Muscle of arm (tissue), 12 donors: Measurements from ENCODE around the gene TM7SF2. TPM values are rescaled to one million over a fixed set of nuclear protein-coding genes. Genes with fewer than 3 reads are reported as not detected.
A peak's percentile ranks its signal among the peaks of the same experiment; 100 is the strongest.

ENCODE experiments used
- DNase-seq: peaks from one replicate; pipeline ENCODE4 v3.0.0-alpha.2; 2013
- polyA plus RNA-seq, 12 donors: library from polyadenylated mRNA; unstranded; fragments of 120-200 nt; gene quantifications; one replicate each; pipeline ENCODE4 v1.2.1, GENCODE V29; 2013; ENCODE audit not compliant: insufficient read length in 12 of 12

Gene TM7SF2
- polyA plus RNA-seq, 12 donors: 6.1 to 59.2 (median 11.3) TPM; not detected in 1

DNA sequence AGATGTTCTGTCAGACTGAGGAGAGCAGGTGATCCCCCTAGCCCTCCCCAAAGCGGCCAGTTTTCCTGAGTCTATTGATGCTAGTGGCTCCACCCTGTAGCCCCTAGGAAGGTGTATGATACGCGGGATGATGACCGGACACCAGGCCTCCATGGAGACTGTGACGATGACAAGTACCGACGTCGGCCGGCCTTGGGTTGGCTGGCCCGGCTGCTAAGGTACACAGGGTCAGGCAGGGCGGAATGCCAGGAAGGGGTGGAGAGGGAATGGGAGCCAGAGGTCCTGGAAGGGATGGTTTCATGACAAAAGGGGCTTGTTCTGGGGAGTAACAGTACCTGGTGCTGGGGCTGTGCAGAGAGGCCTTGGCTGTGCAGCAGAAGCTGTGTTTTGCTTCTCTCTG, 24.5 kb upstream of the TM7SF2 start:
- DNase-seq: no peak

DNA sequence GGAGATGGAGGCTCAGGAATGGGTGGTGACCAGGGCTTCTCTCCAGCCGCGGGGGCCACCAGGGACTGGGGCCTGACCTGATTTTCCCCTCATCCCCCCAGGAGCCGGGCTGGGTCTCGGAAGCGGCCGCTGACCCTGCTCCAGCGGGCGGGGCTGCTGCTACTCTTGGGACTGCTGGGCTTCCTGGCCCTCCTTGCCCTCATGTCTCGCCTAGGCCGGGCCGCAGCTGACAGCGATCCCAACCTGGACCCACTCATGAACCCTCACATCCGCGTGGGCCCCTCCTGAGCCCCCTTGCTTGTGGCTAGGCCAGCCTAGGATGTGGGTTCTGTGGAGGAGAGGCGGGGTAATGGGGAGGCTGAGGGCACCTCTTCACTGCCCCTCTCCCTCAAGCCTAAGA, 23.8 kb upstream of the TM7SF2 start:
- DNase-seq: no peak

DNA sequence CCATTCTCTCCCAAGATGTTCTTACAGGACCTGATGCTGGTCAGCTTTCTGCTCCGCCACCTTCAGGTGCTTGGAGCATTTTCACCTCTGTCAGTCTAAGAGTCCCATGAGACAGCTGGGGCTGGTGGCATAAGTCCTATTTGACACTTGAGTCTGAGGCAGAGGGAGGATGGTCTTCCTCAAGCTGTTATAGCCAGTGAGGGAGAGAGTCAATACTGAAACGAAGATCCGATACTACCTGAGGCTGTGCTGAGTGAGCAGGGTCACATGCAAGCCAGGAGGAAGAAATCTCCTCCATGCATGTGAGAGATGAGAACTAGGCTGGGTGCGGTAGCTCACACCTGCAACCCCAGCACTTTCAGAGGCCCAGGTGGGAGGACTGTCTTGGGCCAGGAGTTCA, 22.1 kb upstream of the TM7SF2 start:
- no peak for DNase-seq

DNA sequence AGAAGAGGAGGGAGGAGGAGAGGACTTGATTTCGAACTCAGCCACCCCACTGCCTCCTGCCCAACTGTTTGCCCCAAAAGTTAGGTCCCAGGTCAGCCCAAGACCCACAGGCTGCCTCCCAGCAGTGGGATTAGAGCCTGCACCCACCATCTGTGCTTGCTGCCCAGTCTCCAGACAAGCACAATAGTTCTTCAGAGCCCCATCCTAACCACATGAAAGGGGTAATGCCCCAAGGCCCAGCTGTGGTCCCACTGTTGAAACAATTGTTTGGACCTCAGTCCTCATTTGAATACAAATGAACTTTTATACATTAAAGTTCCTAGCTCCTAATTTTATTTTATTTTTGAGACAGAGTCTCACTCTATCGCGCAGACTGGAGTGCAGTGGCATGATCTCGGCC, 21.0 kb upstream of the TM7SF2 start:
- no peak for DNase-seq

DNA sequence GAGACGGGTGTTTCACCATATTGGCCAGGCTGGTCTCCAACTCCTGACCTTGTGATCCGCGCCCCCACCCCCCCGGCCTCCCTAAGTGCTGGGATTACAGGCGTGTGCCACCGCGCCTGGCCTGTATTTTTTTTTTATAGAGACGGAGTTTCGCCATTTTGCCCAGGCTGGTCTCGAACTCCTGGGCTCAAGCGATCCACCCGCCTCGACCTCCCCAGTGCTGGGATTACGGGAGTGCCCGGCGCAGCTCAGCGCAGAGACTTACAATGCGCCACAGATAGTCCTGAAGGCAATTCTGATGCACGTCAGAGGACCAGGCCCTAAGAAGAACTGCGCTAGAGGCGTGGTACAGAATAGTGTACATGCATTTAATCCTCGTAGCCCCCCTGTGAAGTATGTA, 16.2 kb upstream of the TM7SF2 start:
- DNase-seq: no peak

DNA sequence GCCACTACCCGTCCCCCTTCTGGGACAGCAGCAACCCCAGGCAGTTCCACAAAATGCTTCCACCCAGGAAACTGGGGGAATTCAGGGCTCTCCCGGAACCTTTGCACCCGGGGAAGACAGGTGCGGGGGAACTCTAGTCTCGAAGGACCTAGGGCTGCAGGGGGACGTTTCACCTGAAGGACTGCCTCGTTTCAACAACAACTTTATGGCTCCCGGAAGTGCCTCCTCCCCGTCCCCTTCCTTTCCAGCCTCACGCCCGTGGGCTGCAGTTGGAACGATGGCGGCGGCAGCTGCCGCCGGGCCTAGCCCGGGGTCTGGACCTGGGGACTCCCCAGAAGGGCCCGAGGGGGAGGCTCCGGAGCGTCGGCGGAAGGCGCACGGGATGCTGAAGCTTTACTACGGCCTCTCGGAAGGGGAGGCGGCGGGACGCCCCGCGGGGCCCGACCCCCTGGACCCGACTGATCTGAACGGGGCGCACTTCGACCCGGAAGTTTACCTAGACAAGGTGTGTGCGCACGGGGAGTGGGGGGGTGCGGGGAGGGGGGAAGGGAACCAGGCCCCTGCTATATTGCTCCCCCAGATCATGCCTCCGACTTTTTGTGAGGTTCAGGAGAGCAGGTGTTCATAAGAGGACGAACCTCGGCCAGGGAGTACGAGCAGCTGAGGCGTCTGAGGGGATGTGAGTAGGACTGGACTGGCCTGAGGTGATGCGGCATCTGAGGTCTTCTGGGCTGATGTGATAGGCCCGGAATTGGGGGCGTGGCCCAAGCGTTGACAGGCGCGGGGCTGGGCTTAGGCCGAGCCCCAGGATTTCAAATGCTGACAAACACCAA, 15.5 kb upstream of the TM7SF2 start, which contains the start of gene VPS51:
Gene VPS51, plus strand, starts transcription at position 241 of the 833 bp plus-strand sequence. Its CDS starts 37 bp downstream, at position 278.
- peak; percentile 91 for DNase-seq

DNA sequence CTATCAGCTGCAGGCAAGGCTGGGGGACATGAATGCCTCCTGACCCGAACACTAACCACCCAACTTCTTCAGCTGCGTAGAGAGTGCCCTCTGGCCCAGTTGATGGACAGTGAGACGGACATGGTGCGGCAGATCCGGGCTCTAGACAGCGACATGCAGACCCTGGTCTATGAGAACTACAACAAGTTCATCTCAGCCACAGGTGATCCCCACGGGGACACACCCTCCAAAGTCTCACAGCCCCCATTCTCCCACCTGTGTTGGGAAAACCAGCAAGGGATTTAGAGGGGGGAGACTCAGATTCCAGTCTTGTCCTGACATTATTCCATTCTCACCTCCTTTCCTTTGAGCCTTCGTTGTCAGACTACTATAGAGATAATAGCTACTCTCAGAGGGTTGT, 14.7 kb upstream of the TM7SF2 start:
- DNase-seq: no peak

DNA sequence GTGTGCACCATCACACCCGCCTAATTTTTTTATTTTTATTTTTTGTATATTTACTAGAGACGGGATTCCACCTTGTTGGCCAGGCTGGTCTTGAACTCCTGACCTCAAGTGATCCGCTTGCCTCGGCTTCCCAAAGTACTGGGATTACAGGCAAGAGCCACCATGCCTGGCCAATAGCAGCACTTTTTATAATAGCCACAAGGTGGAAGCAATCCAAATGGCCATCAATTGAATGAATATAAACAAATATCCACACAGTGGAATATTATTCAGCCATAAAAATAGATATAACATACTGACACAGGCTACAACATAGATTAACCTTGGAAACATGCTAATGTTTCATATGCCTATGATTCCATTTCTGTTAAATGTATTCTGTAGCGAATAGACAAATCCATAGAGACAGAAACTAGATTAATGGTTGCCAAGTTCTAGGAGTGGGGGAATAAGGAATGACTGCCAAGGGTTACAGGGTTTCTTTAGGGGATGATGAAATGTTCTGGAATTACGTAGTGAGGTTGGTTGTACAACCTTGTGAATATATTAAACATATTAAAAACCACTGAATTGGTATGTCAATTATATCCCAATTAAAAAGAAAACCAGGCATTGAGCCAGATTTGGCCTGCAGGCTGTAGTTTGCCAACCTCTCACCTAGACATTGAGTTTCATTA, 10.9 kb upstream of the TM7SF2 start:
- no peak for DNase-seq

DNA sequence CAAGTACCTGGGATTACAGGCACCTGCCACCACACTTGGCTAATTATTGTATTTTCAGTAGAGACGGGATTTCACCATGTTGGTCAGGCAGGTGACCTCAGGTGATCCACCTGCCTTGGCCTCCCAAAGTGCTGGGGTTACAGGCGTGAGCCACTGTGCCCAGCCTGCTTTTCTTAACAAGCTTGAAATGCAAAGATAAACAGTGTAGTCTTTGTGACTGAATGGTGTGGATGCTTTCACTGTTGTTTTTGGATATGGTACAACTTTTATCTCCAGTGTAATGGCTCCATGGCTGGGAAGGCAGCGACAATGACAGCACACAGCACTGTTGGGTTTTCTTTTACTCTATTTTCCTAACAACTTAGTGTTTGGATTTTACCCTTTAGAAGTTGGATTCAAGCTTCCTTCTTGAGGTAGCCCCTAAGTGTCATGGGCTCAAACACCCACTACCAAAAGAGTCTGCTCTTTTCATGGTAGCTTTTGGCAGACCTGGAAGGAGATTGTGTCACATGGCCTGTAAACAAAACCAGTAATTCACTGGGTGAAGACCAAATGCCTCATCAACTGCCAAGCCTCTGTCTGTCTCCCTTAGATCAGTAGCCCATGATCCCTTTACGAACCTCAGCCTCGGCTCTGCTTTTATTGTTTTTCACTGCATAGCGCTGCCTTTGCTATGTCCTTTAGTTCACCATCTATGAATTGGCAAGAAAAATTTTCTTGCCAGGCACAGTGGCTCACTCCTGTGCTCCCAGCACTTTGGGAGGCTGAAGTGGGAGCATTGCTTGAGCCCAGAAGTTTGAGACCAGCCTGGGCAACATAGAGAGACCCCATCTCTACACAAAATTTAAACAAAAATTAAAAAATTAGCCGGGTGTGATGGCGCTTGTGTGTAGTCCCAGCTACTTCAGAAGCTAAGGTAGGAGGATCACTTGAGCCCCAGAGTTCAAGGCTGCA, 9.3 kb upstream of the TM7SF2 start:
- DNase-seq: no peak

DNA sequence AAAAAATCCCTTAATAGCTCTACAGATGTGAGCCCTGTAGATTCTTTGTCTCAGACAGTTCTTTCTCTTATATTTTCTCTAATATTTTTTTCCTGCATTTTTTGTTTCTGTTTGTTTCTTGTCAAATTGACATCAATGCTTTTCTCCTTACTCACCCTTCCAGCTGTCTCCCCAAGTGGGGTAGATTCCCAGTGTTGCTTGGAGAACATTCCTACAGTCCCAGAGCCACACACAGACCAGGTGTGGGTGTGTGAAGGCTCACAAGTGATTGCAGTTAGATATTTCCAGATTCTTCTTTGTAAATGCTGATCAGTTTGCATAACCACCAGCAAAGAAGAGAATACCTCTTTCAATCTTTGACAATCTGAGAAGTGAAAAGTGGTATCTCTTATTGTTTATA, 8.2 kb upstream of the TM7SF2 start:
- no peak for DNase-seq

DNA sequence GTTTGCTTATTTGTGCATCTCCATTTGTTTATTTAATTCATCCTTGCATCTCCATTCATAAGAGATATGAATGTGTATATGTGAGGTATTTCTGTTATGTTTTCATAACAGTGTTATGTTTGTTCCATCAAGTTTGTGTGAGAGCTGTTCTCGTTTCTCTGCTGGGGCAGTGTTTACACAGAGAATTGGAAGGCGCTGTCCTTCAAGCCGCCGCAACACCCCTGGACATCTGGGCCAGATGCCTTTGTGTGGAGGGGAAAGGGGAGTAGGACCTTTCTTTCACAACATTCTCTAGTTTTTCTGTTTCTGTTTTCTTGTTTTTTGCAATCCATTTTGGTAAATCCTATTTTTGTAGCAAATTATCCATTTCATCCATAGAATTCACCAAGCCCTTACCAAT, 7.0 kb upstream of the TM7SF2 start:
- no peak for DNase-seq

DNA sequence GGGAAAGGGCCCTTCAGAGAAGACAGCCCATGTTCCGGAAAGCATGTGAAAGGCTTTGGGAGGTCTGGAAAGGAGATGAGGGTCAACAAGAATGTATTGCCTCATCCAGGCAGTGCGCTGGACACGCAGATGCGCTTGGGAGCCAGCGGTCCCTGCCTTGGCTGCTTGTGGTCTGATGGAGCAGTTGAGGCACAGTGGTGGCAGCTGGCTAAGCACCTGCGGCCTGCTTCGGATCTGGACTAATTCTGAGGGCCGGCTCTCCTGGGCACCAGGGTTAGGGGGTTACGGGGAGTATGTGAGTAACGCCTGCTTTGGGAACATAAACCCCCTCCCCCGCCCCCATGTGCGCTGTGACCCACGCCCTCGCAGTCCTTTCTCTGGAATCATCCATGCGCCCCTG, 4.6 kb upstream of the TM7SF2 start:
- DNase-seq: no peak

DNA sequence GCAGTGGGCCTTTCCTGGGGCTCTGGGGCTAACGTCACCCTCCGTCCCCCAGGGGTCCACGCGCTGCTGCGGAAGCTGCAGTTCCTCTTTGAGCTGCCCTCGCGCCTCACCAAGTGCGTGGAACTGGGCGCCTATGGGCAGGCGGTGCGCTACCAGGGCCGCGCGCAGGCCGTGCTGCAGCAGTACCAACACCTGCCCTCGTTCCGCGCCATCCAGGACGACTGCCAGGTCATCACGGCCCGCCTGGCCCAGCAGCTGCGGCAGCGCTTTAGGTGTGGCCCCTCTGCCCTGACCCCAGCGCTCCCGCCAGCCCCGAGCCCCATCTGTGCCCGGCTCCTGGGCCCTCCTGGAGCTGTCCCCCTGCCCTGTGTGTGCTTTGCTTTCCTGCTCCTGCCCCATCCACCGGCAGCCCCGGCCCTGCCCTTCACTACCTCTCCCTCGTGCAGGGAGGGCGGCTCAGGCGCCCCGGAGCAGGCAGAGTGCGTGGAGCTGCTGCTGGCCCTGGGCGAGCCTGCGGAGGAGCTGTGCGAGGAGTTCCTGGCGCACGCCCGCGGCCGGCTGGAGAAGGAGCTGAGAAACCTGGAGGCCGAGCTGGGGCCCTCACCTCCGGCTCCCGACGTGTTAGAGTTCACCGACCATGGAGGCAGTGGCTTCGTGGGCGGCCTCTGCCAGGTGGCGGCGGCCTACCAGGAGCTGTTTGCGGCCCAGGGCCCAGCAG, 3.8 kb upstream of the TM7SF2 start:
- no peak for DNase-seq

DNA sequence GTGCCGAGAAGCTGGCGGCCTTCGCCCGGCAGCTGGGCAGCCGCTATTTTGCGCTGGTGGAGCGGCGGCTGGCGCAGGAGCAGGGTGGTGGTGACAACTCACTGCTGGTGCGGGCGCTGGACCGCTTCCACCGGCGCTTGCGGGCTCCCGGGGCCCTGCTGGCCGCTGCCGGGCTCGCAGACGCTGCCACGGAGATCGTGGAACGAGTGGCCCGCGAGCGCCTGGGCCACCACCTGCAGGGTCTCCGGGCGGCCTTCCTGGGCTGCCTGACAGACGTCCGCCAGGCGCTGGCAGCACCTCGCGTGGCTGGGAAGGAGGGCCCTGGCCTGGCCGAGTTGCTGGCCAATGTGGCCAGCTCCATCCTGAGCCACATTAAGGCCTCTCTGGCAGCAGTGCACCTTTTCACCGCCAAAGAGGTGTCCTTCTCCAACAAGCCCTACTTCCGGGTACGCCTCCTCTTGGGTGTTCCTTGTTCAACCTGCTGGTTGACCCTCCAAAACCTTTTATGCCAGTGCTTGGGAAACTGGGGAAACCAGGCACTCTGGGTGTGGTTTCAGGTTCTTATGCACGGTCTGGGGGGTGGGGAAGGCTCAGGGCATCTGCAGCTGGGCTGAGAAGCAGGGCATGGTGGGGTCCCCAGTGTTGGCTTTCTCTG, 3.1 kb upstream of the TM7SF2 start:
- no peak for DNase-seq

DNA sequence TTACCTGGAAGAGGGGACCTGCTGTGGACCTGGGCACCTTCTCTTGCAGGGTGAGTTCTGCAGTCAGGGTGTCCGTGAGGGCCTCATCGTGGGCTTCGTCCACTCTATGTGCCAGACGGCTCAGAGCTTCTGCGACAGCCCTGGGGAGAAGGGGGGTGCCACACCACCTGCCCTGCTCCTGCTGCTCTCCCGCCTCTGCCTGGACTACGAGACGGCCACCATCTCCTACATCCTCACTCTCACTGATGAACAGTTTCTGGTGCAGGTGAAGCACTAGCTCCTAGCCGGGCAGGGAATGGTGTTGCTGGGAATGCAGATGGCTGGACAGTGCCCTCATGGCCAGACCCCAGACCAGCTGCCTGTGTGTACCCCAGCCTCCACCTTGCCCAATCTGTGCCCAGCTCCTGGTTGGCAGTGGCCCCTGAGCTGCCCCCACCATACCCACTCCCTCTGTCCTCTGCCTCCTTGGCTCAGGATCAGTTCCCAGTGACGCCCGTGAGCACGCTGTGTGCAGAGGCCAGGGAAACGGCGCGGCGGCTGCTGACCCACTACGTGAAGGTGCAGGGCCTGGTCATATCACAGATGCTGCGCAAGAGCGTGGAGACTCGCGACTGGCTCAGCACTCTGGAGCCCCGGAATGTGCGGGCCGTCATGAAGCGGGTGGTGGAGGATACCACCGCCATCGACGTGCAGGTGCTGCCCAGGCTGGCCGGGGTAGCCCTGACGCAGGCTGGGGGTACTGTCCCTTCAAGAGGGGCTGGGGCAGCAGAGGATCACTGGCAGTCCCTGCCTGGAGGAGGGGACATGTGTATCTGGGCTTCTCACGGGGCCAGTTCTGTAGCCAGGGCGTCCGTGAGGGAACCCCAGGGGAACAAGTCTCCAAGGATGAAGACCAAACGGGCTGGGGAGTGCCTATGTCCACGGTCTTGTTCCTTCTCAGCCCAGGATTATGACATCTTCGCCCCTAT, 2.2 kb upstream of the TM7SF2 start:
- no peak for DNase-seq

DNA sequence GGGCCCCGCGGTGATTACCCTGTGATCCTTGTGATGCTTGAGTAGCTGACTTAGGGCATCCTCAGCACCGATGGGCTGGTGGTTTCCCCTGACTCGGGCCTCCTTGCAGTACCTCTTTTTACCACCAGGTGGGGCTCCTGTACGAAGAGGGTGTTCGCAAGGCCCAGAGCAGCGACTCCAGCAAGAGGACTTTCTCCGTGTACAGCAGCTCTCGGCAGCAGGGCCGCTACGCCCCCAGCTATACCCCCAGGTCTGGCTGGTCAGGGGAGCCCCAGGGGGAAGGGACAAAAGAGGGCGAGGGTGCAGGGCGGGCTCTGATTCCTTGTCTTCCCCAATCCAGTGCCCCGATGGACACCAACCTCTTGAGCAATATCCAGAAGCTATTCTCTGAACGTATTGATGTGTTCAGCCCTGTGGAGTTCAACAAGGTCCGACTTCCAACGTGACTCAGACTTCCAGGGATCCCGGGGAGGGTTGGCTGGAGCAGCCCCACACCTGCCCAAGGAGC, 1.3 kb upstream of the TM7SF2 start:
- peak; percentile 86 for DNase-seq

DNA sequence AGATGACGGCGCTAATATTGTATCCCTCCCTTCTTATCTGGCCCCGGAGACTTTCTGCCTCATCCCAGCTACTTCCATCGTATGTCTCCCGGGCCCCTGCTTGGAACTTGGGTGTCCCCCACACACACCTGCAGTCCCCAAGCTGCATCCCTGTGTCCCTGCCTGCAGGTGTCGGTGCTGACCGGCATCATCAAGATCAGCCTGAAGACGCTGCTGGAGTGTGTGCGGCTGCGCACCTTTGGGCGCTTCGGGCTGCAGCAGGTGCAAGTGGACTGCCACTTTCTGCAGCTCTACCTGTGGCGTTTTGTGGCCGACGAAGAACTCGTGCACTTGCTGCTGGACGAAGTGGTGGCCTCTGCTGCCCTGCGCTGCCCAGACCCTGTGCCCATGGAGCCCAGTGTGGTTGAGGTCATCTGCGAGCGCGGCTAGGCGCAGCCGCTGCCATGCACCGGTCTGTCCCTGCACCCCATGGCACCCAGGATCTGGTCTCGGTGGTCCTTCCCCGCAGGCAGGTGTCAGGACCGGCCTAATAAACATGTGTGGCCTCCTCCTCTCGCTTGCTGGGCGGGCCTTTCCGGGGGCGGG, 421 bp upstream of the TM7SF2 start:
- DNase-seq: no peak

DNA sequence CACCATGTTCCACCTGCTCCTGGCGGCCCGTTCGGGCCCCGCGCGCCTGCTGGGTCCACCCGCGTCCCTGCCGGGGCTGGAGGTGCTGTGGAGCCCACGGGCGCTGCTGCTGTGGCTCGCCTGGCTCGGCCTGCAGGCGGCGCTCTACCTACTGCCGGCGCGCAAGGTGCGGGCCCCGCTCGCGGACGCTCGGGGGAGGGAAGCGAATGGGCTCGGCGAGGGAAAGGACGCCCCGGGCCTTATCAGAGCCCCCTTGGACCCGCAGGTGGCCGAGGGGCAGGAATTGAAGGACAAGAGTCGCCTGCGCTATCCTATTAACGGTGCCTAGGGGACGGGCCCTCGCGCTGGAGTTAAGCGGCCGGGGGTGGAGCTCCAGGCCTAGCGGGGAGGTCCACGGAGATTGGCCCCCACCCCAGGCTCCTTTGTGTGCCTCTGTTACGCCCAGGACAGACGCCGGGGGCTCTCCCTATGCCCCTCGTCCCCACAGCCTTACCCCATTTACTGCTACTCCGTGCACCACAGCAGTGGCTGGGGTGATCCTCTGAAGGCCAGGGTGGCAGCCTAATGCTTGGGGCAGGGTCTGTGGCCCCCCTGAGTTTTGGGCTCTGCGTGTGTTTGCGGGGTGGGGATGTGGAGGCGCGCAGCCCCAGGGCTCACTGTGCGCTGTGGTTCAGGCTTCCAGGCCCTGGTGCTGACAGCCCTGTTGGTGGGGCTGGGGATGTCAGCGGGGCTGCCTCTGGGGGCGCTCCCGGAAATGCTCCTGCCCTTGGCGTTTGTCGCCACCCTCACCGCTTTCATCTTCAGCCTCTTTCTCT, 1.1 kb downstream of the TM7SF2 start:
- DNase-seq: no peak
